ENCODE data around the gene ITPR3. TPM values are rescaled to one million over a fixed set of nuclear protein-coding genes. Genes with fewer than 3 reads are reported as not detected.

The ITPR3 gene
- polyA plus RNA-seq, result 6.7 TPM

- Mint-ChIP-seq H3K4me1 (peaks cover 28 to 41% (median 39%) of the 10 kb centered on the region in 3 donors), H3K36me3 (peaks cover 1% of the 10 kb centered on the region), H3K27ac (peak within 1 kb of the TSS; percentile 70 to 99 (median 96)), H3K9me3 (no peaks in the 10 kb centered on the region), H3K4me3 (peak within 1 kb of the TSS; percentile 87 to 98 (median 94)), H3K27me3 (no peaks in the 10 kb centered on the region)
Observed at GRCh38 chr6:33620856-33621710, at the start of gene ITPR3. TSS of gene ITPR3 (plus strand) at chr6:33621322. CDS start at chr6:33621603, 281 bp downstream.

- Mint-ChIP-seq H3K4me3 (peak overlapping the region; percentile 91 to 97 (median 94)), H3K36me3 (no peaks in the 10 kb centered on the region), H3K4me1 (peaks cover 9 to 22% (median 14%) of the 10 kb centered on the region in 3 donors), H3K27ac (peak overlapping the region; percentile 98 to 100 (median 99)), H3K9me3 (no peaks in the 10 kb centered on the region), H3K27me3 (no peaks in the 10 kb centered on the region)
Observed at GRCh38 chr6:33571637-33572316, 49.3 kb upstream of the ITPR3 start.

- Mint-ChIP-seq H3K27me3 (no peaks in the 10 kb centered on the region), H3K9me3 (no peaks in the 10 kb centered on the region), H3K27ac (peak overlapping the region; percentile 39 to 77 (median 56)), H3K36me3 (peaks cover 4% of the 10 kb centered on the region), H3K4me1 (peaks cover 18 to 31% (median 23%) of the 10 kb centered on the region in 3 donors), H3K4me3 (peak overlapping the region in 3 of 4 donors; percentile 14 to 71 (median 28))
Observed at GRCh38 chr6:33575211-33575610, 45.9 kb upstream of the ITPR3 start.

- H3K36me3 Mint-ChIP-seq, result peaks cover 4% of the 10 kb centered on the region
- H3K9me3 Mint-ChIP-seq, result no peaks in the 10 kb centered on the region
- no peaks in the 10 kb centered on the region for H3K27me3 Mint-ChIP-seq
- peak overlapping the region in 3 of 4 donors; percentile 38 to 56 (median 48) for H3K4me3 Mint-ChIP-seq
- H3K4me1 Mint-ChIP-seq, result peaks cover 11 to 29% (median 20%) of the 10 kb centered on the region in 3 donors
- H3K27ac Mint-ChIP-seq, result peak overlapping the region in 2 of 3 donors; percentile 74 to 83
Observed at GRCh38 chr6:33576668-33577067, 44.5 kb upstream of the ITPR3 start.

DNA sequence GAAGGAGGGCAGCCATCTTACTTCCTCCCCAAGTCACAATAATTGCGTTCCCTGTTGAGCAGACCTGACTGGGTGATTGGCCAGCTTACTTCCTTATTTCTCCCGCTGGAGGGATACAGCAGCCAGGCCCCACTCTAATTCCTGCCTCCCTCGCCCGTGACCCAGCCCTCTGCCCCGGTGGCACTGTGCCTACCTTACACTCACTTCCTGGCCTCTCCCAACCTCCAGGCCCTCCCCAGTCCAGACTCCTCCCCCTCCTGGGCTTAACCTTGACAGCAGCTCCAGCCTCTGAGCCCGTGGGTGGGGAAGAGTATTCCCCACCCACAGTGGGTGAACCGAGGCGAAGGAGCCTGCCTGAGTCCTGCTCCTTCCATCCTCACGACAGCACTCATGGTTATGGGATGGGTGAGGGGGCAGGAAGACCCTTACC lies 44.0 kb upstream of the ITPR3 start:
- Mint-ChIP-seq H3K27me3 (no peaks in the 10 kb centered on the region), H3K4me1 (peaks cover 11 to 25% (median 16%) of the 10 kb centered on the region in 3 donors), H3K27ac (peak overlapping the region in 2 of 3 donors; percentile 74 to 97), H3K4me3 (peak overlapping the region in 1 of 4 donors; percentile 48), H3K9me3 (no peaks in the 10 kb centered on the region), H3K36me3 (peaks cover 4% of the 10 kb centered on the region)

DNA sequence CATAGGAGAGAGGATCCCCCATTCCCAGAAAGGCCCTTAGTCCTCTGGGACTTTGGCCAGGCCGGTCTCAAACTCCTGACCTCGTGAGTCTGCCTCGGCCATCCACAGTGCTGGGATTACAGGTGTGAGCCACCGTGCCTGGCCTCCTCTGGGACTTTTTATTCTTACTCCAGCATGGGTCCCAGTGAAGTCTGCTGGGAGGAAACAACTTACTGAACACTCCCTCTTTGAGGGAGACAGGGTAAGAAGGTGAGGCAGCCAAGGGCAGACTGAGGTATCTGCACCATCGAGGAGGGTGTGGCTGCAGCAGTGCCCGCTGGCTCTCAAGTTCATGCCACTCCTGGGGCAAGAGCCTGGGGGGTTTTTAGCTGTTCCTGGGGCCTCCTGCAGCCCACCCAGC lies 43.4 kb upstream of the ITPR3 start:
- peaks cover 4% of the 10 kb centered on the region for H3K36me3 Mint-ChIP-seq
- peaks cover 11 to 25% (median 14%) of the 10 kb centered on the region in 3 donors for H3K4me1 Mint-ChIP-seq
- H3K4me3 Mint-ChIP-seq, result peak overlapping the region in 3 of 4 donors; percentile 90 to 98 (median 91)
- no peaks in the 10 kb centered on the region for H3K9me3 Mint-ChIP-seq
- H3K27me3 Mint-ChIP-seq, result no peaks in the 10 kb centered on the region
- peak overlapping the region; percentile 94 to 99 (median 97) for H3K27ac Mint-ChIP-seq

GRCh38 chr6:33578164-33578563 lies 43.0 kb upstream of the ITPR3 start:
- Mint-ChIP-seq H3K4me3 (peak overlapping the region; percentile 90 to 98 (median 92)), H3K27me3 (no peaks in the 10 kb centered on the region), H3K36me3 (peaks cover 4% of the 10 kb centered on the region), H3K4me1 (peaks cover 11 to 25% (median 14%) of the 10 kb centered on the region in 3 donors), H3K9me3 (no peaks in the 10 kb centered on the region), H3K27ac (peak overlapping the region; percentile 94 to 99 (median 97))

- Mint-ChIP-seq H3K27me3 (no peaks in the 10 kb centered on the region), H3K4me1 (peaks cover 11 to 25% (median 14%) of the 10 kb centered on the region in 3 donors), H3K27ac (peak overlapping the region; percentile 94 to 99 (median 97)), H3K4me3 (peak overlapping the region; percentile 90 to 98 (median 92)), H3K9me3 (no peaks in the 10 kb centered on the region), H3K36me3 (peaks cover 4% of the 10 kb centered on the region)
Observed at GRCh38 chr6:33578588-33579011, 42.5 kb upstream of the ITPR3 start.

DNA sequence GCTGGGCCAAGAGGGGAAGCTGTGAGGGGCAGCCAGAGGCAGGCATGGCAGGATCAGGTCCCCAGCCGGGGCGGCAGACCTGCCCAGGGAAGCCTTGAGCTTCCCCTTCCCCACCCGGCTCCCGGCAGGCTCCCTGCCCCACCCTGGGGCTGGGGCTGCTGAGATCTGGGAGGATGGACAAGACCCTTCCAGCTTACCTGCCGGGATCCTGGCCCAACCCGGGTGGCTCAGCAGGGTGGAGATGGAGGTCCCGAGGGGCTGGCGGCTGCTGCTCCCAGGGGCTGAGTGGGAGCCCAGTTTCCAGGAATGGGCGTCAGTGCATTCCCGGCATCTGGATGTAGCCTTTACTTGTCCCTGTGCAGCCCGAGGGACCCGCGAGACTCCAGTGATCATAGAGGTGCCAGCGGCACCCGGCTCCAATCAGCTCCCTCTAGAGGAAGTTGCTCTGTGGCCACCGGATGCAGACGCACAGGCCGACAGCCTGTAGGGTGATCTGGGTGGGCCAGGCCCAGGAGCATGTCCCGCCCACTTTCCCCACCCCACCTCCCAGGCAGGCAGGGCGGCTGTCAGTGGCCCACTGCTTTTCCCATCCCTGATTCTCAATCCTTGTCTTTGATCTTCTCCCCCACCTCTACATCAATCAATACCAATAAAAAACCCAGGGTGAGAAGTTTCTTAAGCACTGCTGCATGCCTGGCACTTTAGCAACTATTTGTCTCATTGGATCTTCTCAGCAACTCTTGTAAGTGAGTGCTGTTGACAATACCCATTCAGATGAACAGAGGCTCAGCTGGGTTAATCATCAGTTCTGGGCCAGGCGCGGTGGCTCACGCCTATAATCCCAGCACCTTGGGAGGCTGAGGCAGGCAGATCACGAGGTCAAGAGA lies 41.1 kb upstream of the ITPR3 start, which contains the start of gene BAK1:
TSS of gene BAK1 (minus strand) at position 449 of the 887 bp plus-strand sequence. CDS start 2,672 bp downstream, outside the sequence.
- Mint-ChIP-seq H3K4me3 (peak within 1 kb of the TSS; percentile 90 to 98 (median 92)), H3K4me1 (peaks cover 11 to 24% (median 16%) of the 10 kb centered on the region in 3 donors), H3K27me3 (no peaks in the 10 kb centered on the region), H3K27ac (peak within 1 kb of the TSS; percentile 78 to 99 (median 97)), H3K36me3 (peaks cover 4% of the 10 kb centered on the region), H3K9me3 (no peaks in the 10 kb centered on the region)

DNA sequence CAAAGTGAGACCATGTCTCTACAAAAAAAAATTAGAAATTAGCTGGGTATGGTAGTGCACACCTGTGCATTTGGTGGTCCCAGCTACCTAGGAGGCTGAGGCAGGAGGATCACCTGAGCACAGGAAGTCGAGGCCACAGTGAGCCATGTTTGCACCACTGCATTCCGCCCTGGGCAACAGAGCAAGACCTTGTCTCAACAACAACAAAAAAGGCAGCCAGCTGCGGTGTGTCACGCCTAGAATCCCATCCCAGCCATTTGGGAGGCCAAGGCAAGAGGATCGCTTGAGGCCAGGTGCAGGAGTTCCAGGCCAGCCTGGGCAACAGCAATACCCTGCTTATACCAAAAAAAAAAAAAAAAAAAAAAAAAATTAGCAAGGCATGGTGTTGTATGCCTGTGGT lies 39.9 kb upstream of the ITPR3 start:
- no peaks in the 10 kb centered on the region for H3K9me3 Mint-ChIP-seq
- peak overlapping the region in 1 of 3 donors; percentile 99 for H3K27ac Mint-ChIP-seq
- peak overlapping the region in 2 of 4 donors; percentile 12 to 32 for H3K4me3 Mint-ChIP-seq
- H3K27me3 Mint-ChIP-seq, result no peaks in the 10 kb centered on the region
- H3K36me3 Mint-ChIP-seq, result peaks cover 4% of the 10 kb centered on the region
- peaks cover 20 to 31% (median 24%) of the 10 kb centered on the region in 3 donors for H3K4me1 Mint-ChIP-seq

DNA sequence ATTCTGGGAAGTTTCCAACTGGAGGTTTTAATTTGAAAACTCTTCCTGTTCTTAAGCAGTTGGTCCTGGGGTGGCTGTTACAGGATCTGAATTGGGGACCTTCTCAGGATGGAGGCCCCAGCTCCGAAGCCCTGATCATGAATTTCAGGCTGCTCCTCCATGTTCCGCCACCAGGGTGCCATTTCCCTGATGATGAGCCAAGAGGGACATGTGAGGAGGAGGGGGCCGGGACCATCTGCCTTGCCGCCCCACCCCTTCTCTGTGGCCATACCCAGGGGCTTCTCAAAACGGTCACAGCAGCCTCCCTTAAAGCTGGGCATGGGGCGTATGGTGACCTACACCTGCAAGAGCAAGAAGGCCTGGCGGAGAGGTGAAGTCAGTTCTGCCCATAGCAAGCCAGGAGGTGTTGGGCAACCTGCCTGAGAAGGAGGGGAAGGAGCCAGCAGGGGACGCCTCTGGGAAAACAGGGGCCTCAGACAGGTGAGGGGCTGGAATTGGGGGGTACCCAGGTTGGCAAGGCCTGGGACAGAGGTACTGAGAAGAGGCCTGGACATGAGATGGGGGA lies 37.4 kb upstream of the ITPR3 start:
- Mint-ChIP-seq H3K27ac (no peak overlapping the region), H3K4me3 (peak overlapping the region in 1 of 4 donors; percentile 19)

DNA sequence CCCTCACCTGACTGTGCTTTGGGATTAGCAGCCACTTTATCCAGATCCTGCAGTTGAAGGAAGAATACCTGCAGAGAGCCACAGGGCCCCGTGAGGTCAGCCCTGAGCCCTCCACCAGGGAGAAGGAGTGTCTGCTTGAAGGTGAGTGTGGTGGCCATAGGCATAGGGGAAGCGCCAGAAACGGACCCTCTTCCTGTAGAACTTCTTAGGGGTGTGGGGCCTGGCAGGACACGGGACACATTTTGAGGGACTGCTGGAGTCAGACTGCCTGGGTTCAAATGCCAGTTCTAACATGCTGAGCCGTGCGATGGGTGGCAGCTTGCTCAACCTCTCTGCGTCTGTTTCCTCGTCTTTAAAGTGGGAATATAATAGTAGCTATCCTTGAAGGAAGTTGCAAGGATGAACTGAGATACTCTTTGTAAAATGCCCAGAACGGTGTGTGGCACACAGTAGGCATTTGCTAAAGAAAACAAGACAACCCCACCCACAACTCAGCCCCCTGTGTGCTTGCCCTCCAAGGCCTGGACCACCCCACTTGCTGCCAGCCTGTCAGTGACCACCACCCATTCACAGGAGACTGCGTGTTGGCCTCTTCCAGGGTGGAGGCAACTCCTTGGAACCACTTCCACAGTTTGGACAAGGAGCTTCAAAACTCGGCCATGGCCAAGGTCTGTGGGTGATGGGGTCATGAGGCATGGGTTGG lies 36.3 kb upstream of the ITPR3 start:
- Mint-ChIP-seq H3K4me3 (peak overlapping the region in 1 of 4 donors; percentile 57), H3K4me1 (peaks cover 14 to 20% (median 17%) of the 10 kb centered on the region in 3 donors), H3K27ac (peak overlapping the region in 2 of 3 donors; percentile 46 to 73), H3K9me3 (no peaks in the 10 kb centered on the region), H3K36me3 (no peaks in the 10 kb centered on the region), H3K27me3 (no peaks in the 10 kb centered on the region)

More for the DNA sequence above, 37.4 kb upstream of the ITPR3 start:
- Mint-ChIP-seq H3K27me3 (no peaks in the 10 kb centered on the region), H3K4me1 (peaks cover 14 to 18% (median 17%) of the 10 kb centered on the region in 3 donors), H3K36me3 (no peaks in the 10 kb centered on the region), H3K9me3 (no peaks in the 10 kb centered on the region)

DNA sequence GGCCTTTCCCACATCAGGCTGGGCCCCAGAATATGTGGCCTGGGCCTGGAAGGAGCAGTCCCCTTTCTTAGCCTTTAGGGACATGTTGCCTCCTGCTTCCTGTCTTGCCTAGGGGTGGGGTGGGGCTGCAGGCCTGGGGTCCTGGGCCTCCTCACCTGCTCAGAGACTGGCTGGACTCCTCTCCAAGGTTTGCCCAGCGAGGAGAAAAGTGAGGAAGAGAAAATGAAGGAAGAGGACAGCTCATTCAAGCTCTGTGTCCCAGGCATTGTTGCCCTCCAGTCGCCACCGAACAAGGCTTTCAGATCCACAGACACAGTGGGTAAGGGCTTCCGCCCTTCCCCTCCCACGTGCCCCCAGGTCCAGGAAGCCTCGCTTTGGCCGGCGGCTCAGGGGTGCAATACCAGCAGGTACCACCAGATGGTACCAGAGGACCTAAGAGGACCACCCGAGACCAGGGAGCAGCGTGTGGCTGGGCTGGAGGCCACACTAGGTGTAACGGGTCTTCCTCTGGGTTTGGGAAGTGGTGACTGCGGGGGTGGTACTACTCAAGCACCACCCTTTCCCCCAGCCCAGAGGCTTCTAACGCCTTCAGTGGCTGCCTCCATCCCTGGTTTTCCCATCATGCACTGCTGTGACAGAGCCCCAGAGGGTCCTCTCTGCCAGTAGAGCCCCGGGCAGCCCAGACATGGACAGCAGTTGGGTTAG lies 35.6 kb upstream of the ITPR3 start:
- H3K9me3 Mint-ChIP-seq, result no peaks in the 10 kb centered on the region
- H3K36me3 Mint-ChIP-seq, result no peaks in the 10 kb centered on the region
- H3K4me1 Mint-ChIP-seq, result peaks cover 9 to 21% (median 15%) of the 10 kb centered on the region in 3 donors
- no peaks in the 10 kb centered on the region for H3K27me3 Mint-ChIP-seq
- peak overlapping the region; percentile 53 to 92 (median 64) for H3K27ac Mint-ChIP-seq
- peak overlapping the region in 3 of 4 donors; percentile 17 to 73 (median 60) for H3K4me3 Mint-ChIP-seq
